ENCODE data around the gene MCAM. TPM values are rescaled to one million over a fixed set of nuclear protein-coding genes. Genes with fewer than 3 reads are reported as not detected.

MCAM gene
- polyA plus RNA-seq, 1 experiment: 41.9 TPM

- DNase-seq (ENCODE audit: low read depth, low spot score): no peak
- Histone ChIP-seq H3K4me3 (ENCODE audit: low read depth, low read length) (no peak overlapping the region), H3K27me3 (ENCODE audit: control insufficient read depth, insufficient read depth, low read length) (peaks cover 31% of the 10 kb centered on the region), H3K27ac (ENCODE audit: low read depth, low read length) (no peak overlapping the region), H3K9me3 (ENCODE audit: control insufficient read depth, insufficient read depth, low read length) (no peaks in the 10 kb centered on the region)
- ChIA-PET CTCF (interaction anchor here (1.0 to 2.0 kb wide), 6 partner anchors 12 to 122 kb away, joined by 3 to 11 read pairs (median 6); partner anchors contain the start of gene C1QTNF5), POLR2A (no interaction called here)
- no peak for TF ChIP-seq CTCF (IDR thresholded peaks at IDR 0.05; ENCODE audit: low read depth, low read length)
These were observed 35.9 kb upstream of the MCAM start for GRCh38 chr11:119352857-119353260.

- ChIA-PET CTCF (interaction anchor here (0.6 to 1.5 kb wide), 4 partner anchors 11 to 124 kb away, joined by 3 to 8 read pairs (median 7); no protein-coding TSS in a partner anchor), POLR2A (no interaction called here)
- no peak for TF ChIP-seq CTCF (IDR thresholded peaks at IDR 0.05; ENCODE audit: low read depth, low read length)
- Histone ChIP-seq H3K4me3 (ENCODE audit: low read depth, low read length) (no peak overlapping the region), H3K27ac (ENCODE audit: low read depth, low read length) (no peak overlapping the region), H3K9me3 (ENCODE audit: control insufficient read depth, insufficient read depth, low read length) (no peaks in the 10 kb centered on the region), H3K27me3 (ENCODE audit: control insufficient read depth, insufficient read depth, low read length) (peaks cover 45% of the 10 kb centered on the region)
- DNase-seq (ENCODE audit: low read depth, low spot score): no peak
These were observed 34.3 kb upstream of the MCAM start for GRCh38 chr11:119351232-119351631.

- POLR2A ChIA-PET: no interaction called here
- CTCF ChIA-PET: interaction anchor here (0.7 to 1.5 kb wide), 4 partner anchors 10 to 125 kb away, joined by 3 to 8 read pairs (median 7); no protein-coding TSS in a partner anchor
These were observed 33.4 kb upstream of the MCAM start for GRCh38 chr11:119350302-119350701.

DNA sequence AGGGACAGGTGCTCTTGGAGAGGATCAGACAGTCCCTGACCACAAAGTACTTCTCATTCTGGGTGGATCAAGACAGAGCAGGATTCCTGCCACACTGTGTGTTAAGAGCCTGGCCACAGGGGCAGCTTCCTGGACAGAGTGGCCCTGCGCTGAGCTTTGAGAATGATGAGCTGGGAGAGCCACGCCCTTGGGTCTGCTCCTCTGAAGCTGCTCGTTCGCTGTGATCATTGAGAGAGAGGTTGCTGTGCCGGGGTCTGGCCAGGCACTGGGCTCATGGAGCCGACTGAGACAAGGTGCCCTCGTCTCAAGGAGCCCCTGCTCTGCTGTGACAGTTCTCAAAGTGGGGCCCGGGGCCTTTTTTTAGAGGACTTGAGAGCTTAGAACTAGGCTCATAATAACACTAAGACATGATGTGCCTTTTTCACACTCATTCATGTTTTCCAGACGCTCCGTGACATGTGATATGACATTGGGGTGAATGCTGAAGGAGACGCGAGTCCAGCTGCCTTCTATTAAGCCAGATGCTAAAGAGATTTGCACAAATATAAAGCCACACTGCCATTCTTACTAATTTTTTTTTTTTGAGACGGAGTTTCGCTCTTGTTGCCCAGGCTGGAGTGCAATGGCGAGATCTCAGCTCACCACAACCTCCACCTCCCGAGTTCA, 31.1 kb upstream of the MCAM start:
- POLR2A ChIA-PET: interaction anchor here (0.9 kb wide), 1 partner anchor 10 kb away, joined by 4 read pairs; no protein-coding TSS in a partner anchor
- DNase-seq (ENCODE audit: low read depth, low spot score): no peak

More at GRCh38 chr11:119350302-119350701, 33.4 kb upstream of the MCAM start:
- peaks cover 43% of the 10 kb centered on the region for H3K27me3 ChIP-seq (ENCODE audit: control insufficient read depth, insufficient read depth, low read length)
- no peak for TF ChIP-seq CTCF (IDR thresholded peaks at IDR 0.05; ENCODE audit: low read depth, low read length)
- no peak overlapping the region for H3K4me3 ChIP-seq (ENCODE audit: low read depth, low read length)
- no peak overlapping the region for H3K27ac ChIP-seq (ENCODE audit: low read depth, low read length)
- H3K9me3 ChIP-seq (ENCODE audit: control insufficient read depth, insufficient read depth, low read length): no peaks in the 10 kb centered on the region
- DNase-seq (ENCODE audit: low read depth, low spot score): no peak

More for the DNA sequence above, 31.1 kb upstream of the MCAM start:
- H3K27me3 ChIP-seq (ENCODE audit: control insufficient read depth, insufficient read depth, low read length): peaks cover 54% of the 10 kb centered on the region
- no peak overlapping the region for H3K4me3 ChIP-seq (ENCODE audit: low read depth, low read length)
- no peaks in the 10 kb centered on the region for H3K9me3 ChIP-seq (ENCODE audit: control insufficient read depth, insufficient read depth, low read length)
- CTCF ChIA-PET: interaction anchor here (1.3 to 2.4 kb wide), 5 partner anchors 9 to 127 kb away, joined by 3 to 31 read pairs (median 7); partner anchors contain the start of gene USP2
- H3K27ac ChIP-seq (ENCODE audit: low read depth, low read length): no peak overlapping the region
- no peak for TF ChIP-seq CTCF (IDR thresholded peaks at IDR 0.05; ENCODE audit: low read depth, low read length)
